AG08395 (cell line): ENCODE data around the gene C5orf63.
A peak's percentile ranks its signal among the peaks of the same experiment; 100 is the strongest.
"Not testable (repeated sequence)": the region's sequence is repeated elsewhere in the genome, so short reads cannot be mapped to it uniquely, and the experiment has no call there.

ENCODE experiments used
- DNase-seq: peaks from one replicate; pipeline ENCODE4 v3.0.0; 2012; ENCODE audit warnings: mixed read lengths, low spot score

Gene C5orf63

DNA sequence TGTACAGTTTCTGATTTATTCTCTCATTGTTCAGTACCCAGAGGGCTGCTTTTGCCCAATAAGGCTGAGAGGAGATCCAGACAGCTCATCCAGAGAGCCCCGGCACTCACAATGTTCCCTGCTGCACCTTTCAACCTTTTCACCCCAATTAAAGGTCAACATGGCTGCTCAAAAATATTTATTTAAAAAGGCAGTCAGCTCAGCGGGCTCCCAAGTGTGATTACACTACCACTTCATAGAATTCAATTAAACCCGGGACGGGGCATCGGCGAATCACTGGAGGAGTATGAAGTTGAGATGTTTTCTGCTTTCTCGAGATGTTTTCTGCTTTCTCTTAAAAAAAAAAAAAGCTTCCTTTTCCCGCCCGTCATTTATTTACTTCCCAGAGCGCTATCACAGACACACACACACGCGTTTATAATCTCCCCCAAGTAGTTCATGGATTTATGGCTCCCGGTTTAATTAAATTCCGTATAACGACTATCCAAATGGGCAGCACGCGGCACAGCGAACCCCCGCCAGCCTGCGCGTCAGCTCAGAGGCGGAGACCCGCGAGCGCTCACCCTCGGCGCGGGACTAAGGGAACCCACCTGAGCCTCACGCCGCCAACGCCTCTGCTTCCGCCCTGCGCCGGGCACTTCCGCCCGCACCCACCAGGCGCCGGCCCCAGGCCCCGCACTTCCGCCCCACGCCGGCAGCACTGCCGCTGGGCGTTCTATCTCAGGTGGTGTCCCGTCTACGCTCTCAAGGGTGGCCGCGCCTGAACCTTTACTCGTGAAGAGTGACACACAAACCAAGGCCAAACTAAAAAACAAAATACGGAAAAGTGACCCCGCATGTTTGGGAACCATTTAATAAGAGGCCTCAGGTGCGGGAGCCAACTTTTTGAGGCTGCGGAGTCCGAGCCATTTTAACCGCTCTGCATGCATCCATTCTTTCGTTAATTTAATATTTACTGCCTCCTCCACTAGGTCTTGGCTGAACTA, at the start of gene C5orf63:
Gene C5orf63, minus strand, starts transcription at position 642 of the 986 bp plus-strand sequence. CDS start 14,507 bp downstream, outside the sequence.
- peak; percentile 20 for DNase-seq

DNA sequence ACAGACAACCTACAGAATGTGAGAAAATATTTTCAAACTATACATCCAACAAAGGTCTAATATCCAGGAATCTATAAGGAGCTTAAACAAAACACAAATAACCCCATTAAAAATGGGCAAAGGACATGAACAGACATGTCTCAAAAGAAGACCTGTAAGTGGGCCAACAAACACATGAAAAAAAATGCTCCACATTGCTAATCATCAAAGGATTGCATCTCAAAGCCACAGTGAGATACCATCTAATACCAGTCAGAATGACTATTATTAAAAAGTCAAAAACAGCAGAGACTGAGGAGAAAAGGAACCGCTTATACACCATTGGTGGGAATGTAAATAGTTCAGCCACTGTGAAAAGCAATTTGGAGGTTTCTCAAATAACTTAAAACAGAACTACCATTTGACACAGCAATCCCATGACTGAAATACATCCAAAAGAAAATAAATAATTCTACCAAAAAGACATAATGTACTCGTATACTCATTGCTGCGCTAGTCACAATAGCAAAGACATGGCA, 39.1 kb upstream of the C5orf63 start:
- DNase-seq, result no peak

DNA sequence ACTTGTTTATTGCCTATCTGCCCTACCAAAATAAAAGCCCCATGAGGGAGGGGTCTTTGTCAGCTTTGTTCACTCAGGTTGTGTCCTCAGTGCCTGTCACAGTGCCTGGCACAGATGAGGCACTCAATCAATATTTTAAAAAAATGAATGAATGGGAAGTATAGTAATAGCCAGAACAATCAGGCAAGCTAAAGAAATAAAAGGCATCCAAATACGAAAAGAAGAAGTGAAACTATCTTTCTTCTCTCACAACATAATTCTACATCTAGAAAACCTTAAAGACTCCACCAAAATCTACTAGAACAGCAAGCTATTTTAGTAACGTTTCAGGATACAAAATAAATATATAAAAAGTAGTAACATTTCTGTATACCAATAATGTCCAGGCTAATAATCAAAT, 37.8 kb upstream of the C5orf63 start:
- DNase-seq, result no peak

DNA sequence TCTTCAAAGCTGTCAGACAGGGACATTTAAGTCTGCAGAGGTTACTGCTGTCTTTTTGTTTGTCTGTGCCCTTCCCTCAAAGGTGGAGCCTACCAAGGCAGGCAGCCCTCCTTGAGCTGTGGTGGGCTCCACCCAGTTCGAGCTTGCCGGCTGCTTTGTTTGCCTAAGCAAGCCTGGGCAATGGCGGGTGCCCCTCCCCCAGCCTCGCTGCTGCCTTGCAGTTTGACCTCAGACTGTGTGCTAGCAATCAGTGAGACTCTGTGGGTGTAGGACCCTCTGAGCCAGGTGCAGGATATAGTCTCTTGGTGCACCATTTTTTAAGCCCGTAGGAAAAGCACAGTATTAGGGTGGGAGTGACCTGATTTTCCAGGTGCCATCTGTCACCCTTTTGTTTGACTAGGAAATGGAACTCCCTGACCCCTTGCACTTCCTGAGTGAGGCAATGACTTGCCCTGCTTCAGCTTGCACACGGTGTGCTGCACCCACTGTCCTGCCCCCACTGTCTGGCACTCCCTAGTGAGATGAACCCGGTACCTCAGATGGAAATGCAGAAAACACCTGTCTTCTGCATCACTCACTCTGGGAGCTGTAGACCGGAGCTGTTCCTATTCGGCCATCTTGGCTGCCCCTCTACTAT, 35.4 kb upstream of the C5orf63 start:
- DNase-seq, result not testable (repeated sequence)

DNA sequence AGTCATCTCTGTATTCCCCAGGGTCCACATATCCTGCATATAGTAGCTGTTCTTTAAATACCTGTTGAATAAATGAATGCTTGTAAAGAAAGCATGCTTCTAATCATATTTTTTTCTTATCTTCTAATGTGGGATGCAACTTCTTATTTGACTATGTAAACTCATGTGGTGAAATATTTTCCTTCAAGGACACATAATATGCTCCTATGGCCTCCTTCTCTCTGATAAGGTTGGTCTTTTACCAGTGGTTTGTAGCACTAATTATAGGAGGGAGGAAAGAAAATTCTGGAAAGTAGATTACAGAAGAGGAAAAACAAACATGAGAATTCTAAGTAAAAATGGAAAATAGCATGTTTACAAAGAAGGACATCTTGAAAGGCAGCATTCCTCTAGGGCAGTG, 28.6 kb upstream of the C5orf63 start:
- no peak for DNase-seq

DNA sequence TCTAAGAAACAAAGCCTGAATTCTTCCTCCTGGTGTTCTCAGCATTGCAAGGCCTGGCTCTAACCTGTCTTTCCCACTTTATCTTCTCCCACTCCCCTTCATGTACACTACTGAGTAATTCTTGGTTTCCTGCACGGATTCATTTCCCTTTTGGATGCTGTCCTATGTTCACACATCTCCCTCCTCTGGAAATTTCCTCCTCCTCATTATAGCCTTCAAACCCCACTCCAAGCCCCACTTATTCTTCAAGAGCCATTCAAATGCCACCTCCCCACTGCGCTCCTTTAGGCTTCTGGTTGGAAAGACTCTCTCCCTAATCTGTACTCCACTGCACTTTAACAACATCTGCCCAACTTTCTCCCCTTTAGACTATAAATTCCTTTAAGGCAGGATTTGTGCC, 28.2 kb upstream of the C5orf63 start:
- DNase-seq, result no peak

DNA sequence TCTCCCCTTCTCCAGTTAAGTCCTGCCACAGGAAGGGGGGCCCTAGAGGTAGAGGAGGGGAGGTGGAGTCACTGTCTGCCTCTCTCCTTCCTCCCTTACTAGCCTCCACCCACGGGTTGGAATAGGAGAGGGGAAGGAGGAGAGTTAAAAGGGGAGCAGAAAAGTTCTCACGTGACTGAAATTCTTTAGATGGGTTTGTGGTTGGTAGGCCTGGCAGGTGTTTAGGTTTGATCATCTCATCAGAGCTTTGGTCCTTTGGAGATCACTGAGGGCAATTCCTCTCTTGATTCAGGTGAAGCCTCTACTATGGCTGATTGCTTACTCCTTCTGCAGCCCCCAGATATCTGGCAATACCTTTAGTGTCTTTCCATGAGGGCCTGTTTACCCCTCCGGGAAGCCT, 24.9 kb upstream of the C5orf63 start:
- DNase-seq, result no peak

DNA sequence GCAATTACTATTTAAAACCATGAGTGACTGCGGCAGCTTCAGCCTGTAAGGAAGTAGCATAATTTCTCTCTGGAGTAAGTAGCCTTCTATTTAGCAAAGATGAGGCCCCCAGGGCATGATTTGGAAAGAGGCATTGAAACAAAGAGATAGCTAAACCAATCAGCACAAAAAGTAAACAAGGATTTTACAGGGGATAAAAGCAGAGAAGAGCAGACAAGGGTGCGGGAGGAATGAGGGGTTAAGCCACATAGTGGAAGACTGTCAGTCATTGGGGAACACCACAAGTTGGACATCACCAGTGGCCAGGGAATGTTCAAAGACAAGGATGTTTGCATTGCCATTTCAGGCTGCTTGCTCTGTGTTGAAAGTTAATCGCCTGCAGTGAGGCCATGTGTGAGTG, 24.0 kb upstream of the C5orf63 start:
- no peak for DNase-seq

DNA sequence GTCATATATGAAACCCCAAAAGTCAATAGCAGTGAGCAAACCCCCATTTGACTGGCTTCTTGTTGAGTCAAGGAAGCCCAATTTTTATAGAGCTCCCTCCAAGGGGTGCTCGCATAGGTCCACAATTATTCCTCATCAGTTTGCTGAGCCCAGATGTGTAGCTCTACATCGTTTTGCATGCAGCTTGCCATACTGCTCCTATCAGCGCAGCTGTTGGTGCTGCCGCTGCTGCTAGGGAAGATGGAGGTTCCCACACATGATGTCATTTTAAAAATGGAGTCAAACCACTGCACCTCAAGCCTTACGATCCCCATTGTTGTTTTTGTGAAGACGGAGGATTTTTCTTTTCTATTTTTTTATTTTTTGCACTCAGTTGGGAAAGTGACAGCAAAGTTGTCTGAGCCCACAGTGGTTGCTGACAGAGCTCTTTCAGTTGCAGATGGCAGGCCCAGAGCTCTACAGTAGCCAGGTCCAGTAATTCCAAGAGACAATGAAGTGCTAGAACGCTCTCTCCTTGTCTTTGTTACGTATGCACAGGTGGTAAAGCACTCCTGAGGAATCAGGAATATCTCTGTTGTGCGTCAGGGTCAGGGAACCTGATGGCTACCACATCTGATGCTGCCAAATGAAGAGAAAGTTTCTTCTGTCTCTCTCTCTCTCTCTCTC, 23.2 kb upstream of the C5orf63 start:
- DNase-seq, result no peak

DNA sequence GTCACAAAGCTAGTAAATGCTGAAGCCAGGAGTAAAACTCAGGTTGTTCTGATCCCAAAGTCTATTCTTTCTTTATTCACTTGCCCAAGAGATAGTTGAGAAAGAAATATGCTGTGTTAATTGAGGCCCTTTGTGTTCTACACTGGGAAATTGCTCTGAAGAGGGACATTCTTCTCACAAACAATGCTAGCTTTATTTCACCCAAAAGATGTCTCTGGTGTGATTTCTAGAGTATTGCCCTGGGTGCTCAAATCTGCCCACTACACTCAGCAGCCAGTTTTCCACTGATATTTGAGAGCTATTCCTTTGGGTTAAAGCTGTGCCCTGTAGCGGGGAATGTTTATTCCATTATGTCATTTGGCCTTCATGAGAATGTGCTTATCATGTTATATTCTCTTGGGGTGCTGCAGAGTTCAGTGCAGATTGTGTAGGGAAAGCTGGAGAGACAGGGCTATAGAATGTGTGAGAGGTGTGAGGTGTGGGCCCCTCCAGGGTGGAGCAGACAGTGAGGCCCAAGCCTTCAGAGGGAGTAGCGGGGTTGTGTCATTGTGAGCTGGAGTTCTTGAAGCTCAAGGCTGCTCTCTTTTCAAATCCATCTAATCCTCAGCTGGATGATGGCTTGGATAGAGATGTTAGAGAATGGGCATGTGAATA, 21.0 kb upstream of the C5orf63 start:
- DNase-seq, result no peak

DNA sequence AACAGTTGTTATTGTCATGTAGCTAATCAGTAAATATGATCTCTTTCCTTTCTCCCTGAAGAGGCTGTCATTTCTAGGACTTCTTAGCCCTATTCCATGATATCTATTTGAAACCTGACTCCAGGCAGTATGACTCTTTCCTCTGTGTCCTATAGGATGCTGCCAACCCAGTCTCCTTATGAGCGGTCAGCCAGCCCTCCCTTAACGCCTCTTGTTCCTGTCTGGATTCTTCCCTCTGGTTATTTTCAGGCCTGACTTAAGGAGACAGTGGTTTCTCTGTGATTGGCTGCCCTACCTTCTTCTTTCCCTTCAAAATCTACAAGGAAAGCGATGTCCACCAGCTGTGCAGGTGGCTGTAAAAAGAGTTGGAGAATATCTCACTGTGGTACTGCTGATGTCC, 19.4 kb upstream of the C5orf63 start:
- peak; percentile 53 for DNase-seq

DNA sequence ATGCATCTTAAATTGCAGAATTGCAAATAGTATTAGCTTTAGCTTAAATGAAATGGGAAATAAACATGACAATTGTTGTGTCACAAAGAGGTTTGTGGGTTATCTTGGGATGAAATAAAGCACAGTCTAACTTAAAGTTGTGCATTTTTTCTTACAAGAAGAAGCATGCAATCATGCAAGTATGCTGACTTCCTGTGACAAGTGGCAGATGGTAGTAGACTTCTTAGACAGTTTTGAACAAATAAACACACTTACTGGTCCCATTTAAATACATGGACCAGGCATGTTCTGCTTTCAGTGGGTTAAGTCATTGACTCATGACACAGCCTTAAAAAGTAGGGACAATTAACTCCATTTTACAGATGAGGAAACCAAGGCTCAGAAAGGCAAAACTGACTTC, 15.9 kb upstream of the C5orf63 start:
- DNase-seq, result no peak

DNA sequence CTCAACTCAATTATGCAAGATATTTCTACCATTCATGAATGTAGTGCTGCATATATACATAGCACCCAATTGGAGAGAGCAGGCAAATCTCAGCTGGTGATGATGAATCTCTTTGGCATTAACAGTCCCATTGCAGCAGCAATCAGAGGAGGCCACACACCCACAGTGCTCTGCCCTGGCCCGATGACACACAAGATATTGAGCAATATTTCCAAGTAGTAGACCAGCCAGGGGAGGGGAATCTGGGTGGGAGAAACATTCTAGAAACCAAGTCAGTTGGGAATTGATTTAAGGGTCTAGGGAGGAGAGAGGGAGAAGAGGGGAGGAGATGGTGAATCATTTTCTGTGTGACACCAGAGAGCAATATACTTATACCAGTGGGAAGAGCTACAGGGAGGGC, 14.9 kb upstream of the C5orf63 start:
- peak; percentile 95 for DNase-seq

DNA sequence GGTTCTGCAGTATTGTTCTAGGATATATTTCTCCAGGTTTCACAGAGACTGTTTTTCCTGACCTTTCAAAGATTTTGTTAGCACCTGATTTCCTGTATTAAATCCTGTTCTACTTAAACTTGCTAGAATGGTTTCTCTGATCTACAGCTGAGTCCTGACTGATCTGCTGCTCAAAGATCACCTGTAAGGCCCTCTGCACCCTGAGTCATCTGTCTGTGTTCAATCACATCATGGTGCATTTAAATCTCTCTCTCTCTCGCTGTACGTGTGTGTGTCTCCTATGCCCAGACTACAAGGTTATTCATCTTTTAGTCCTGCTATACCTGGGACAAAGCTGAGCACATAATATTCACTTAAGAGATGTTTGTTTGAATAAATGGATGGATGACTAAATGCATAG, 13.3 kb upstream of the C5orf63 start:
- DNase-seq, result no peak

DNA sequence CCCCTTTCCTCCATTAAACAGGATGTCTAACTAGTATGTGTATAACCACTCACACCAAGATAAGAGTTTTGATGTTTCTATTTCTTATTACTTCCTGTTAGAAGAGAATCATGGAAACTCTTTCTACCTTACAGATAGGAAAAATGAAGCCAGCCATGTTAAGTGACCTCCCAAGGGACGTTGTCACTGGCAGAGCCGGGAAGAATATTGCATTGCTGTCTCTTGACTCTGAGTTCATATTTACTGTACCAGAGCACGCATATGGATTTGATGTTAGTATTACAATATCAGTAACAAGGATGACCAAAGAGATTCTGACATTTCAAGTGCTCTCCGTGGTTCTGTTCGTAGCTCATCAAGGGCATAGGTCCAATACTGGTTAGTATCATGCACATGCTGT, 12.5 kb upstream of the C5orf63 start:
- no peak for DNase-seq

DNA sequence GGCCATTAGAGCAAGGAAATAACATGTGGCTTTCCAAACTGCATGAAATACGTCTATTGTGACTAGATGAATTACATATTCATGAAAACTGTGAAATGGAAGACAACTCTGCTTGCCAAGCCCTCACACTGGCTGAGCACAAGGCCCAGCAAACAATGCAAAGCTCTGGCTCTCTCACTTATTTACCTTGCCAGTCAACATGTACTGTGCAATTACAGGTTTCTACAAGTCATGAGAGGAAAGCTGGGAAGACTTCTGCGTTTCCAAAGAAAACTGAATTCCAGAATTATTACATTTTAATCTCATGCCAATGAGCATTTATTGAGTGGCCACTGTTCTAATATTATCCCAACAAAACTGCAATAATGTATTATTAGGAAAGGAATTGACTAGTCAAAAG, 12.1 kb upstream of the C5orf63 start:
- DNase-seq, result no peak

DNA sequence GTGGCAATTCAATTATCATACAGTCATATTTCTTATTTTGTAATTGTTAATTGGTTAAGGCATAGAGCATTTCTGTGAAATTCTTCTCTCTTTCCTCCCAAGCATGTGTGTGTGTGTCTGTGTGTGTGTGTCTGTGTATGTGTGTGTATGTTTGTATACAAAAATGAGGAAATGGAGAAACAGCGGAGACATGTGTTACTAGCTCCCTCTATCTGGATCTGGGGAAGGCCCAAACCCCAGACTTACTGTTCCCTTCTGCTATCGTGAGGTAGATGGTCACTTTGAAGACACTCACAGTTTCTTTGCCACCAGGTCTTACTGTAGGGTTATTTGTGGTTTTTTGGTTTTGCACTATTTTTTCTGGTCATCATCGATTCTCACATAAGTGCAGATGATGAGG, 11.4 kb upstream of the C5orf63 start:
- no peak for DNase-seq

DNA sequence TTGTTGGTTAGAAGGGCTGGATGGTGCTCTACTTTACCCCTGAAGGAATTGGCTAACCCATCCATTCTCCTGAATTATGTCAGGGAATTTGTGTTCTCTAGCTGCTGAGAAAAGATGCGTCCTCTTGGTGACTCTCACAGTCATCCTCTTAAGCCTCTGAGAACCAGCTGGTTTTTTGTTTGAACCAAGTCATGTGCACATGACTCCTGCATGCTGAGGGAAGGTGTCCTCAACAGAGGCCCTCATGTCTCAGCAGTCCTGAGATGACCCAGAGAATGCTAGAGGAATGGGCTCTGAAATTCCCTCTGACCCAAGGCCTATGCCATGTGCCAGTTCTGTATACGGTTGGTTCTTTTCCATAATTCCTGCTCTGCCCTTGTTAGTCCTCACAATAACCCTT, 10.4 kb upstream of the C5orf63 start:
- no peak for DNase-seq

DNA sequence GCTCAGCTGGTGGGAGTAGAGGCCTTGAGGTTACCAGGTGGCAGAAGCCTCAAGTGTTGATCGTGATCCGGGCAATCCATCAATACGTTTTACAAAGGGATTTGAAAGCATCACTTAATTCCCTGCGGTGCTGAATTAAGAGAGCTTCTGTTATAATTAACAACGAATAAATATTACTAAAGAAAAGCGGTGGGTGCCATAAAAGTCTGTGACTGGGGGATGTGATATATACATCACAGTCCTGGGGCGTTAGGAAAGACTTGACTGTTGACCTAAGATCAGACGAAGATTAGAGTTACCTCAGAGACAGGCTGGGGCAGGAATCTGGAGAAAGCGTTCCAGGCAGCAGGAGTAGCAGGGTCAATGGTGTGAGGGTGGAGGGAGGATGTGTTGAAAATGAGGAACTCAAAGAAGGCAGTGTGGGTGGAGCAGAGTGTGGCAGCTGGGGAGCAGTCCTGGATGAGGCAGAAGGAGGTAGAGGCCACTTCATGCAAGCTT, 6.7 kb upstream of the C5orf63 start:
- DNase-seq, result no peak

DNA sequence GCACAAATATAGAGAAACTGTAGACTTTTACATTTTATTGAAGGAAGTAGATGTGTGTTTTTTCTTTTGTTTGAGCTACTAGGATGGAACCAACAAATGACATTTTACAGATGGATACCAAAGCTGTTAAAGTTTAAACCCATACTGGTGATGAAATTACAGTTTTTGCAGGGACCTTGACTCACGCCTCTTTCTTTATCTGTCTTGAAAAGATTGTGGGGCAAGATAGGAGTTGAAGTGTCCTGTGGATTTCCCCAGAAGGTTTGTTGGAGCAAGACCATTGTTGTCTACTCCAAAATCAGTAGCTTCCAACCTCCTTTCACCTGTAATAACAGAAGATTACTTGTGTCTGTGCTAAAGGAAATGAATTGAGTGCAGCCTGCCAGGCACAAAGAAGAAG, 4.1 kb upstream of the C5orf63 start:
- no peak for DNase-seq

DNA sequence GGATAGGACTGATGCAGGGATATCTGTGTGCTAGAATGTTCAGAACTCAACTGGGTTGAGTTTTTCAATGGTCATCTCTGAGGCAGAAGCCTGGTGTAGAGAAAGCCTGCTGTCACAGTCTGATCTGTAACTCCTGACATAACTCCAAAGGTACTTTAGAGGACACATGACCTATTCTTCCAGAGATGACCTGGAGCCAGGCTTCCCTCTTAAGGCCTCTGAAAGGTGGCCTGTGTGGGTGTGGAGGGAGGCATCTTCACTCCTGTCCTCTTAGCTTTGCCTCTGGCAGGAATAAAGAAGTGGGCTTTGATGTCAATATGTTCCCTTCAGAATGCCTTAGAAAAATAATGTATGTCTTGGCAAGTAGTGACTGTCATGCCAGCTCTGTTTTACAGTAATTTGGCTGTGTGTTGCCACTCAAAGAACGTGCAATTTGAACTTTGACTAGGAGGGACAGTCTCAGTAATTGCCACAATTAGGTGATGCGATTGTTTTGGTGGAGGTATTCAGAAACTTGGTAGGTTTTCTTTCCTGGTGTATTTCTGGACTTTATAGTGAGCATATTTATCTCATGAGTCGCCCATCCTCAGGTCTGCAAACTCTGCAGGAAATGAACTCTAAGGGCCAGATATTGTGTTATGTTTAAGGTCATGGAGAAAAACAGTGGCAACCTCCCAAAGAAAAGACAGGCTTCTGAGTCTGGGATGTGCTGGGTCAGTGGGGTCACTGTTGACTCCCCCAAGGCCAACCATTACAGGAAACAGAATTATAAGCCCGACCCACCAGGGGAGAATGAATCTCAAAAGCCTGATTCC, 3.2 kb upstream of the C5orf63 start:
- no peak for DNase-seq
